SK-N-SH treated with all-trans-retinoic acid at 6 μM for 48 hours (cell line): ENCODE results near the gene CTCFL.

ENCODE experiments used
- TOX ChIP-seq: fragments of 250-450 bp; sonication (Bioruptor Pico); IDR thresholded peaks from 2 replicates; pipeline ENCODE4 v1.8.0; 2021; ENCODE audit warnings: mild to moderate bottlenecking, moderate library complexity, borderline replicate concordance
- ZC3H10 ChIP-seq: fragments of 250-450 bp; sonication (Bioruptor Pico); IDR thresholded peaks from 2 replicates; pipeline ENCODE4 v1.5.1; 2021; ENCODE audit warnings: mild to moderate bottlenecking, moderate library complexity
- ZNF565 ChIP-seq: fragments of 450-650 bp; formaldehyde crosslinking; conservative IDR thresholded peaks from 2 replicates; pipeline ENCODE4 v1.5.0; 2020; ENCODE audit warnings: low read depth, mild to moderate bottlenecking, moderate library complexity
- ZNF70 ChIP-seq: fragments of 450-650 bp; formaldehyde crosslinking; IDR thresholded peaks from 2 replicates; pipeline ENCODE4 v1.5.0; 2020; ENCODE audit warnings: mild to moderate bottlenecking, moderate library complexity
- TF ChIP-seq, protein P1 (sequence below): fragments of 250-450 bp; sonication (Bioruptor Pico); IDR thresholded peaks from 2 replicates; pipeline ENCODE4 v1.8.0; 2021; ENCODE audit warnings: low read depth, mild to moderate bottlenecking, moderate library complexity, borderline replicate concordance
- TF ChIP-seq, protein P2 (sequence below): fragments of 250-450 bp; sonication (Bioruptor Pico); IDR thresholded peaks from 2 replicates; pipeline ENCODE4 v1.5.1; 2020; ENCODE audit warnings: low read depth, mild to moderate bottlenecking, moderate library complexity

DNA sequence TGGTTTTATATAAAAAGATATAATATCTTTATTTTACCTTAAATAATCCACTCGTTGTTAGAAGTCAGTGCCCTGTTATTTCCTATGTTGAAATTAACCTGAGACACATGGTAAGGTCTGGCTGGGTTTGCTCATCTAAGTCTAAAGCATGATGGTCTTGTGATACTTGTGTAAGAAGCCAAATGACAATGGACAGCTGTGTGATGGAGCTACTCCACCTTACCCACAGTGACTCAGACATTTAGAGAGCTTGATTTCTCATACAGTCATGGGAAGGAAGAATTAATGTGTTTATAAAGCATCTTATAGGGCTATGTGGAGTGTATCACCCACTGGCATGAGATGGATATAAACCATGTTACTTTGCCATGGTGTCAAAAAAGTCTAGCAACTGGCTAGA, 11.7 kb downstream of the CTCFL start:
- TF ChIP-seq ZC3H10 (no peak), ZNF565 (CRISPR knock-in tag) (no peak), TOX (CRISPR knock-in tag) (no peak), ZNF70 (CRISPR knock-in tag) (no peak)
- TF ChIP-seq, protein P1, sequence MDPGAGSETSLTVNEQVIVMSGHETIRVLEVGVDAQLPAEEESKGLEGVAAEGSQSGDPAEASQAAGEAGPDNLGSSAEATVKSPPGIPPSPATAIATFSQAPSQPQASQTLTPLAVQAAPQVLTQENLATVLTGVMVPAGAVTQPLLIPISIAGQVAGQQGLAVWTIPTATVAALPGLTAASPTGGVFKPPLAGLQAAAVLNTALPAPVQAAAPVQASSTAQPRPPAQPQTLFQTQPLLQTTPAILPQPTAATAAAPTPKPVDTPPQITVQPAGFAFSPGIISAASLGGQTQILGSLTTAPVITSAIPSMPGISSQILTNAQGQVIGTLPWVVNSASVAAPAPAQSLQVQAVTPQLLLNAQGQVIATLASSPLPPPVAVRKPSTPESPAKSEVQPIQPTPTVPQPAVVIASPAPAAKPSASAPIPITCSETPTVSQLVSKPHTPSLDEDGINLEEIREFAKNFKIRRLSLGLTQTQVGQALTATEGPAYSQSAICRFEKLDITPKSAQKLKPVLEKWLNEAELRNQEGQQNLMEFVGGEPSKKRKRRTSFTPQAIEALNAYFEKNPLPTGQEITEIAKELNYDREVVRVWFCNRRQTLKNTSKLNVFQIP (CRISPR knock-in tag): no peak
- TF ChIP-seq, protein P2, sequence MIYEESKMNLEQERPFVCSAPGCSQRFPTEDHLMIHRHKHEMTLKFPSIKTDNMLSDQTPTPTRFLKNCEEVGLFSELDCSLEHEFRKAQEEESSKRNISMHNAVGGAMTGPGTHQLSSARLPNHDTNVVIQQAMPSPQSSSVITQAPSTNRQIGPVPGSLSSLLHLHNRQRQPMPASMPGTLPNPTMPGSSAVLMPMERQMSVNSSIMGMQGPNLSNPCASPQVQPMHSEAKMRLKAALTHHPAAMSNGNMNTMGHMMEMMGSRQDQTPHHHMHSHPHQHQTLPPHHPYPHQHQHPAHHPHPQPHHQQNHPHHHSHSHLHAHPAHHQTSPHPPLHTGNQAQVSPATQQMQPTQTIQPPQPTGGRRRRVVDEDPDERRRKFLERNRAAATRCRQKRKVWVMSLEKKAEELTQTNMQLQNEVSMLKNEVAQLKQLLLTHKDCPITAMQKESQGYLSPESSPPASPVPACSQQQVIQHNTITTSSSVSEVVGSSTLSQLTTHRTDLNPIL: no peak
